ENCODE measurements around the gene SAMD5.
A peak's percentile ranks its signal among the peaks of the same experiment; 100 is the strongest.

Gene SAMD5

DNA sequence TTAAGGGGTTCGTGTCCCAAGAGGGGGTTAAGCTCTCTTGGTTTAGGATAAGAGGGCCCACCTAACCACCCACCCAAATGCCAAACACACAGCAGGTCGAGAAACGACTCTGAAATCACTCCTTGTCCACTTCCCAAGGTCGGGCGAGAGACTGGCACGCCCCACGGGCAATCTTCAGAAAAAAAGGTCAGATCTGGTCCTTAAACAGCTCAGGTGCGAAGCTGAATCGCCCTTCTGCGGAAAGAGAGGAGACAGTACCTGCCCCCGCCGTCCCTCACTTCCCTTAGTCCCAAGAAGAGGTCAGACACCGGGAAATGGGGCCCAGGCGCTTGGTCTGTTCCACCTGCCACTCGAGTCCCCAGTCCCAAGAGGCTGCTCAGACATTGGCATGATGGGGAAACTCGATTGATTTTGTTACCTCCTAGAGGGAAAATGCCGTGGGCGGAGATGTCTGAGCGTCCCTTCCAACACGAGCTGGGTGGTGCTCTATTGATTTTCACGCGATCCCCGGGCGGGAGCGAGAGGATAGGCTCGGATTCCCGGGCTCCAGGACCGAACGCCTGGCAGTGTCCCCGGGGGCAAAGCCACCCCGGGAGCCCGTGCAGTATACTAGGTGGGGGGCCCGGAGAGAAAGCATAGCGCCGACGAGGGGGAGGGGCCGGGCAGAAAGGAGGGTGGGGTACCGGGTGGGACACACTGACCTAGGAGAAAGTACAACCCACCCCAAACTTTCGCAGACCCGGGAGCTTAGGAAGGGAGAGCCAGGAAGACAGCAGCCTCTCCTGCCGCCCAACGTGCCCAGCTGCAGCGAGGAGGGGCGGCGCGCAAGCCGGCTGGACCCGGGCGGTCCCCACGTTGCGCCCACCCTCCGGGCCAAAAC is 1.1 kb upstream of the SAMD5 start:
- in situ Hi-C loops (cut with HindIII; ENCODE audit: low sequenced_read_pairs): no loop called here
- no peak for TF ChIP-seq CTCF (IDR thresholded peaks at IDR 0.05; ENCODE audit: low read depth, low read length)

GRCh38 chr6:147508866-147509608 is 547 bp downstream of the SAMD5 start:
- H3K4me3 ChIP-seq (ENCODE audit: low read depth, low read length): peak overlapping the region; percentile 60
- no peak for DNase-seq (ENCODE audit: low read depth, low spot score)
- in situ Hi-C loops (cut with HindIII; ENCODE audit: low sequenced_read_pairs): no loop called here
- TF ChIP-seq CTCF (IDR thresholded peaks at IDR 0.05; ENCODE audit: low read depth, low read length): no peak

More for the DNA sequence above, 1.1 kb upstream of the SAMD5 start:
- DNase-seq (ENCODE audit: low read depth, low spot score): peak; percentile 19
- peak overlapping the region; percentile 67 for H3K4me3 ChIP-seq (ENCODE audit: low read depth, low read length)

- no peak for TF ChIP-seq CTCF (IDR thresholded peaks at IDR 0.05; ENCODE audit: low read depth, low read length)
- H3K4me3 ChIP-seq (ENCODE audit: low read depth, low read length): peak overlapping the region; percentile 60
- no peak for DNase-seq (ENCODE audit: low read depth, low spot score)
- in situ Hi-C loops (cut with HindIII; ENCODE audit: low sequenced_read_pairs): no loop called here
Measured at GRCh38 chr6:147509891-147510290, 1.4 kb downstream of the SAMD5 start.

GRCh38 chr6:147510929-147511590 is 2.6 kb downstream of the SAMD5 start:
- no peak for DNase-seq (ENCODE audit: low read depth, low spot score)
- no peak overlapping the region for H3K4me3 ChIP-seq (ENCODE audit: low read depth, low read length)
- TF ChIP-seq CTCF (IDR thresholded peaks at IDR 0.05; ENCODE audit: low read depth, low read length): no peak
- in situ Hi-C loops (cut with HindIII; ENCODE audit: low sequenced_read_pairs): no loop called here

- in situ Hi-C loops (cut with HindIII; ENCODE audit: low sequenced_read_pairs): no loop called here
- H3K4me3 ChIP-seq (ENCODE audit: low read depth, low read length): no peak overlapping the region
- TF ChIP-seq CTCF (IDR thresholded peaks at IDR 0.05; ENCODE audit: low read depth, low read length): no peak
- no peak for DNase-seq (ENCODE audit: low read depth, low spot score)
Measured at GRCh38 chr6:147514831-147515230, 6.3 kb downstream of the SAMD5 start.

DNA sequence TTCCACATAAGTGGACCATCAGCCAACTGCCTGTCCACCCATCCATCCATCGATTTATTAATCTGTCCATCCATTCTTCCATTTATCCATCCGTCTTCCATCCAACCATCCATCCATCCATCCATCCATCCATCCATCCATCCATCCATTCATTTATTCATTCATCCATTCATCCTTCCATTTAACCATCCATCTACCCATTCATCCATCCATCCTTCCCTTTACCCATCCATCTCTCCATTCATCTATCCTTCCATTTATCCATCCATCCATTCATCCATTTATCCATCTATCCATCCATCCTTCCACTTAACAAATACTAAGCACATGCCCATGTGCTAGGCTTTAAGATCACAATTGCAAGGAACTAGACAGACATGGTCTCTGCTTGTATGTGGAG is 6.8 kb downstream of the SAMD5 start:
- in situ Hi-C loops (cut with HindIII; ENCODE audit: low sequenced_read_pairs): no loop called here
- no peak for DNase-seq (ENCODE audit: low read depth, low spot score)
- H3K4me3 ChIP-seq (ENCODE audit: low read depth, low read length): no peak overlapping the region
- TF ChIP-seq CTCF (IDR thresholded peaks at IDR 0.05; ENCODE audit: low read depth, low read length): no peak
